Measurements from ENCODE around the gene ERC1. TPM values are rescaled to one million over a fixed set of nuclear protein-coding genes. Genes with fewer than 3 reads are reported as not detected.
"Not testable (repeated sequence)": the region's sequence is repeated elsewhere in the genome, so short reads cannot be mapped to it uniquely, and the experiment has no call there.

Gene ERC1
- total RNA-seq, 1 donor from 2014 or later, result 56.5 TPM

GRCh38 chr12:1207276-1207675, 216.3 kb downstream of the ERC1 start:
- no peaks in the 10 kb centered on the region for H3K36me3 ChIP-seq
- H3K4me1 ChIP-seq, result peaks cover 33% of the 10 kb centered on the region
- DNase-seq (ENCODE audit: extremely low spot score in 2 of 2), result no peak
- H3K27me3 ChIP-seq, result no peaks in the 10 kb centered on the region
- intact Hi-C loops (cut with DNase I), result no loop called here
- no peaks in the 10 kb centered on the region for H3K9me3 ChIP-seq
- no peak overlapping the region for H3K4me3 ChIP-seq
- no peak overlapping the region for H3K27ac ChIP-seq
- no peak for TF ChIP-seq POLR2A (IDR thresholded peaks at IDR 0.05)
- no peak for TF ChIP-seq POLR2AphosphoS5 (IDR thresholded peaks at IDR 0.05; ENCODE audit: insufficient read depth in 1 of 2, low read depth in 1 of 2)
- TF ChIP-seq CTCF (IDR thresholded peaks at IDR 0.05), result no peak

GRCh38 chr12:1208719-1209118, 217.7 kb downstream of the ERC1 start:
- intact Hi-C loops (cut with DNase I); H3K4me3 ChIP-seq; H3K27ac ChIP-seq; H3K27me3 ChIP-seq; DNase-seq (ENCODE audit: extremely low spot score in 2 of 2); H3K36me3 ChIP-seq; H3K9me3 ChIP-seq: not testable (repeated sequence)
- H3K4me1 ChIP-seq, result peaks cover 25% of the 10 kb centered on the region

- intact Hi-C loops (cut with DNase I), result no loop called here
- Histone ChIP-seq H3K27me3 (no peaks in the 10 kb centered on the region), H3K9me3 (no peaks in the 10 kb centered on the region), H3K36me3 (no peaks in the 10 kb centered on the region), H3K4me1 (peaks cover 13% of the 10 kb centered on the region), H3K4me3 (no peak overlapping the region), H3K27ac (no peak overlapping the region)
- TF ChIP-seq POLR2A (IDR thresholded peaks at IDR 0.05) (no peak), CTCF (IDR thresholded peaks at IDR 0.05) (no peak), POLR2AphosphoS5 (IDR thresholded peaks at IDR 0.05; ENCODE audit: insufficient read depth in 1 of 2, low read depth in 1 of 2) (no peak)
- no peak for DNase-seq (ENCODE audit: extremely low spot score in 2 of 2)
Observed at GRCh38 chr12:1212526-1212925, 221.5 kb downstream of the ERC1 start.

GRCh38 chr12:1213205-1213604, 222.2 kb downstream of the ERC1 start:
- DNase-seq (ENCODE audit: extremely low spot score in 2 of 2), result no peak
- TF ChIP-seq POLR2AphosphoS5 (IDR thresholded peaks at IDR 0.05; ENCODE audit: insufficient read depth in 1 of 2, low read depth in 1 of 2) (no peak), POLR2A (IDR thresholded peaks at IDR 0.05) (no peak), CTCF (IDR thresholded peaks at IDR 0.05) (no peak)
- no peak overlapping the region for H3K4me3 ChIP-seq

GRCh38 chr12:1213618-1214205, 222.7 kb downstream of the ERC1 start:
- TF ChIP-seq POLR2A (IDR thresholded peaks at IDR 0.05), result no peak
- no peak for TF ChIP-seq POLR2AphosphoS5 (IDR thresholded peaks at IDR 0.05; ENCODE audit: insufficient read depth in 1 of 2, low read depth in 1 of 2)
- TF ChIP-seq CTCF (IDR thresholded peaks at IDR 0.05), result no peak

More at GRCh38 chr12:1213205-1213604, 222.2 kb downstream of the ERC1 start:
- intact Hi-C loops (cut with DNase I), result no loop called here
- Histone ChIP-seq H3K9me3 (no peaks in the 10 kb centered on the region), H3K4me1 (peaks cover 19% of the 10 kb centered on the region), H3K36me3 (no peaks in the 10 kb centered on the region), H3K27me3 (no peaks in the 10 kb centered on the region), H3K27ac (no peak overlapping the region)

More at GRCh38 chr12:1213618-1214205, 222.7 kb downstream of the ERC1 start:
- Histone ChIP-seq H3K36me3 (no peaks in the 10 kb centered on the region), H3K27me3 (no peaks in the 10 kb centered on the region), H3K9me3 (no peaks in the 10 kb centered on the region), H3K27ac (no peak overlapping the region), H3K4me1 (peaks cover 24% of the 10 kb centered on the region), H3K4me3 (no peak overlapping the region)
- no peak for DNase-seq (ENCODE audit: extremely low spot score in 2 of 2)
- intact Hi-C loops (cut with DNase I), result no loop called here

Data from vagina (tissue), 2 donors.